ENCODE results near the gene LRRTM1.
A peak's percentile ranks its signal among the peaks of the same experiment; 100 is the strongest.

LRRTM1 gene

DNA sequence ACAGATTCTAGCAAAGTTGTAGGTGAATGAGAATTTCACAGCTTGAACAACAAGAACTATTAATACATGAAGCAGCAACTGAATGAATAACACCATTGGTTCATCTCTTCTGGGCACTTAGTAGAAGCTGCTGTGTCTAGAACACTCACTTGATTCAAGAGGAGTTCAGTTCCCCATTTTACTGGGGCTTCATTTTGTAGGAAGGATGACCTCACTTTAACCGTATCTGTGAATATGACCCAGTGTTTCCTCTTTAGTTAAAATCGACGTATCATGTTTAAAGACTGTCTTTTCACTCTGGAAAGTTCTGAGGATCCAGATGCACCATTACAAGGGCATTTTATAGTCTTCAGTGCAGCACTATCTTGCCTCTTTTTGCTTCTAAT, 47.8 kb downstream of the LRRTM1 start:
- TF ChIP-seq TOX (CRISPR knock-in tag; IDR thresholded peaks at IDR 0.05; ENCODE audit: borderline replicate concordance) = no peak
- no peak for TF ChIP-seq ZC3H10 (CRISPR knock-in tag; IDR thresholded peaks at IDR 0.05)
- TF ChIP-seq ESRRG (CRISPR knock-in tag; IDR thresholded peaks at IDR 0.05) = no peak
- ATAC-seq = no peak

- peak; percentile 65 for ATAC-seq
- TF ChIP-seq ZNF8 (CRISPR knock-in tag; IDR thresholded peaks at IDR 0.05) (no peak), ZNF70 (CRISPR knock-in tag; IDR thresholded peaks at IDR 0.05) (no peak), PPARA (CRISPR knock-in tag; IDR thresholded peaks at IDR 0.05; ENCODE audit: borderline replicate concordance) (no peak), ESRRG (CRISPR knock-in tag; IDR thresholded peaks at IDR 0.05) (no peak), ZNF565 (CRISPR knock-in tag; conservative IDR thresholded peaks at IDR 0.05; ENCODE audit: low read depth) (no peak)
- TF ChIP-seq, protein P1, sequence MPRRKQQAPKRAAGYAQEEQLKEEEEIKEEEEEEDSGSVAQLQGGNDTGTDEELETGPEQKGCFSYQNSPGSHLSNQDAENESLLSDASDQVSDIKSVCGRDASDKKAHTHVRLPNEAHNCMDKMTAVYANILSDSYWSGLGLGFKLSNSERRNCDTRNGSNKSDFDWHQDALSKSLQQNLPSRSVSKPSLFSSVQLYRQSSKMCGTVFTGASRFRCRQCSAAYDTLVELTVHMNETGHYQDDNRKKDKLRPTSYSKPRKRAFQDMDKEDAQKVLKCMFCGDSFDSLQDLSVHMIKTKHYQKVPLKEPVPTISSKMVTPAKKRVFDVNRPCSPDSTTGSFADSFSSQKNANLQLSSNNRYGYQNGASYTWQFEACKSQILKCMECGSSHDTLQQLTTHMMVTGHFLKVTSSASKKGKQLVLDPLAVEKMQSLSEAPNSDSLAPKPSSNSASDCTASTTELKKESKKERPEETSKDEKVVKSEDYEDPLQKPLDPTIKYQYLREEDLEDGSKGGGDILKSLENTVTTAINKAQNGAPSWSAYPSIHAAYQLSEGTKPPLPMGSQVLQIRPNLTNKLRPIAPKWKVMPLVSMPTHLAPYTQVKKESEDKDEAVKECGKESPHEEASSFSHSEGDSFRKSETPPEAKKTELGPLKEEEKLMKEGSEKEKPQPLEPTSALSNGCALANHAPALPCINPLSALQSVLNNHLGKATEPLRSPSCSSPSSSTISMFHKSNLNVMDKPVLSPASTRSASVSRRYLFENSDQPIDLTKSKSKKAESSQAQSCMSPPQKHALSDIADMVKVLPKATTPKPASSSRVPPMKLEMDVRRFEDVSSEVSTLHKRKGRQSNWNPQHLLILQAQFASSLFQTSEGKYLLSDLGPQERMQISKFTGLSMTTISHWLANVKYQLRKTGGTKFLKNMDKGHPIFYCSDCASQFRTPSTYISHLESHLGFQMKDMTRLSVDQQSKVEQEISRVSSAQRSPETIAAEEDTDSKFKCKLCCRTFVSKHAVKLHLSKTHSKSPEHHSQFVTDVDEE (CRISPR knock-in tag; IDR thresholded peaks at IDR 0.05) = no peak
- TF ChIP-seq, protein P2, sequence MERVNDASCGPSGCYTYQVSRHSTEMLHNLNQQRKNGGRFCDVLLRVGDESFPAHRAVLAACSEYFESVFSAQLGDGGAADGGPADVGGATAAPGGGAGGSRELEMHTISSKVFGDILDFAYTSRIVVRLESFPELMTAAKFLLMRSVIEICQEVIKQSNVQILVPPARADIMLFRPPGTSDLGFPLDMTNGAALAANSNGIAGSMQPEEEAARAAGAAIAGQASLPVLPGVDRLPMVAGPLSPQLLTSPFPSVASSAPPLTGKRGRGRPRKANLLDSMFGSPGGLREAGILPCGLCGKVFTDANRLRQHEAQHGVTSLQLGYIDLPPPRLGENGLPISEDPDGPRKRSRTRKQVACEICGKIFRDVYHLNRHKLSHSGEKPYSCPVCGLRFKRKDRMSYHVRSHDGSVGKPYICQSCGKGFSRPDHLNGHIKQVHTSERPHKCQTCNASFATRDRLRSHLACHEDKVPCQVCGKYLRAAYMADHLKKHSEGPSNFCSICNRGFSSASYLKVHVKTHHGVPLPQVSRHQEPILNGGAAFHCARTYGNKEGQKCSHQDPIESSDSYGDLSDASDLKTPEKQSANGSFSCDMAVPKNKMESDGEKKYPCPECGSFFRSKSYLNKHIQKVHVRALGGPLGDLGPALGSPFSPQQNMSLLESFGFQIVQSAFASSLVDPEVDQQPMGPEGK (CRISPR knock-in tag; IDR thresholded peaks at IDR 0.05; ENCODE audit: borderline replicate concordance) = no peak
These were observed 48.4 kb downstream of the LRRTM1 start for GRCh38 chr2:80255918-80256781.

GRCh38 chr2:80252294-80252986, 52.1 kb downstream of the LRRTM1 start:
- no peak for TF ChIP-seq CSDC2 (CRISPR knock-in tag; IDR thresholded peaks at IDR 0.05)
- no peak for TF ChIP-seq ZNF565 (CRISPR knock-in tag; conservative IDR thresholded peaks at IDR 0.05; ENCODE audit: low read depth)
- TF ChIP-seq ARNTL (CRISPR knock-in tag; IDR thresholded peaks at IDR 0.05; ENCODE audit: borderline replicate concordance, low read depth) = no peak
- TF ChIP-seq, protein P3, sequence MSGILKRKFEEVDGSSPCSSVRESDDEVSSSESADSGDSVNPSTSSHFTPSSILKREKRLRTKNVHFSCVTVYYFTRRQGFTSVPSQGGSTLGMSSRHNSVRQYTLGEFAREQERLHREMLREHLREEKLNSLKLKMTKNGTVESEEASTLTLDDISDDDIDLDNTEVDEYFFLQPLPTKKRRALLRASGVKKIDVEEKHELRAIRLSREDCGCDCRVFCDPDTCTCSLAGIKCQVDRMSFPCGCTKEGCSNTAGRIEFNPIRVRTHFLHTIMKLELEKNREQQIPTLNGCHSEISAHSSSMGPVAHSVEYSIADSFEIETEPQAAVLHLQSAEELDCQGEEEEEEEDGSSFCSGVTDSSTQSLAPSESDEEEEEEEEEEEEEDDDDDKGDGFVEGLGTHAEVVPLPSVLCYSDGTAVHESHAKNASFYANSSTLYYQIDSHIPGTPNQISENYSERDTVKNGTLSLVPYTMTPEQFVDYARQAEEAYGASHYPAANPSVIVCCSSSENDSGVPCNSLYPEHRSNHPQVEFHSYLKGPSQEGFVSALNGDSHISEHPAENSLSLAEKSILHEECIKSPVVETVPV (CRISPR knock-in tag; IDR thresholded peaks at IDR 0.05) = no peak
- TF ChIP-seq, protein P4, sequence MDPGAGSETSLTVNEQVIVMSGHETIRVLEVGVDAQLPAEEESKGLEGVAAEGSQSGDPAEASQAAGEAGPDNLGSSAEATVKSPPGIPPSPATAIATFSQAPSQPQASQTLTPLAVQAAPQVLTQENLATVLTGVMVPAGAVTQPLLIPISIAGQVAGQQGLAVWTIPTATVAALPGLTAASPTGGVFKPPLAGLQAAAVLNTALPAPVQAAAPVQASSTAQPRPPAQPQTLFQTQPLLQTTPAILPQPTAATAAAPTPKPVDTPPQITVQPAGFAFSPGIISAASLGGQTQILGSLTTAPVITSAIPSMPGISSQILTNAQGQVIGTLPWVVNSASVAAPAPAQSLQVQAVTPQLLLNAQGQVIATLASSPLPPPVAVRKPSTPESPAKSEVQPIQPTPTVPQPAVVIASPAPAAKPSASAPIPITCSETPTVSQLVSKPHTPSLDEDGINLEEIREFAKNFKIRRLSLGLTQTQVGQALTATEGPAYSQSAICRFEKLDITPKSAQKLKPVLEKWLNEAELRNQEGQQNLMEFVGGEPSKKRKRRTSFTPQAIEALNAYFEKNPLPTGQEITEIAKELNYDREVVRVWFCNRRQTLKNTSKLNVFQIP (CRISPR knock-in tag; IDR thresholded peaks at IDR 0.05; ENCODE audit: borderline replicate concordance, low read depth) = no peak
- no peak for TF ChIP-seq TOX (CRISPR knock-in tag; IDR thresholded peaks at IDR 0.05; ENCODE audit: borderline replicate concordance)
- TF ChIP-seq, protein P1 (CRISPR knock-in tag; IDR thresholded peaks at IDR 0.05) = no peak
- TF ChIP-seq ESRRG (CRISPR knock-in tag; IDR thresholded peaks at IDR 0.05) = no peak
- no peak for TF ChIP-seq ISL1 (CRISPR knock-in tag; IDR thresholded peaks at IDR 0.05)
- no peak for TF ChIP-seq BACH2 (CRISPR knock-in tag; IDR thresholded peaks at IDR 0.05; ENCODE audit: borderline replicate concordance)
- no peak for TF ChIP-seq SNAI2 (CRISPR knock-in tag; IDR thresholded peaks at IDR 0.05)
- TF ChIP-seq, protein P2 (CRISPR knock-in tag; IDR thresholded peaks at IDR 0.05; ENCODE audit: borderline replicate concordance) = no peak
- TF ChIP-seq GLIS3 (CRISPR knock-in tag; IDR thresholded peaks at IDR 0.05) = no peak
- no peak for TF ChIP-seq ZFP3 (CRISPR knock-in tag; IDR thresholded peaks at IDR 0.05)
- TF ChIP-seq ZNF70 (CRISPR knock-in tag; IDR thresholded peaks at IDR 0.05) = no peak
- no peak for TF ChIP-seq OSR1 (CRISPR knock-in tag; IDR thresholded peaks at IDR 0.05)
- TF ChIP-seq RARB (CRISPR knock-in tag; IDR thresholded peaks at IDR 0.05) = no peak
- no peak for TF ChIP-seq ZNF8 (CRISPR knock-in tag; IDR thresholded peaks at IDR 0.05)
- no peak for TF ChIP-seq PPARA (CRISPR knock-in tag; IDR thresholded peaks at IDR 0.05; ENCODE audit: borderline replicate concordance)
- TF ChIP-seq ZFP30 (CRISPR knock-in tag; IDR thresholded peaks at IDR 0.05) = no peak
- ATAC-seq = no peak
